AG08395 (cell line): ENCODE results near the gene POMT1.

Source experiments
- DNase-seq: peaks from one replicate; pipeline ENCODE4 v3.0.0; 2012; ENCODE audit warnings: mixed read lengths, low spot score

The POMT1 gene

GRCh38 chr9:131554087-131554842, 51.5 kb downstream of the POMT1 start:
- DNase-seq: no peak

GRCh38 chr9:131554843-131555351, 52.2 kb downstream of the POMT1 start:
- no peak for DNase-seq

- no peak for DNase-seq
Measured at GRCh38 chr9:131555841-131556673, 53.3 kb downstream of the POMT1 start.

- no peak for DNase-seq
Measured at GRCh38 chr9:131557855-131558548, 55.3 kb downstream of the POMT1 start.

DNA sequence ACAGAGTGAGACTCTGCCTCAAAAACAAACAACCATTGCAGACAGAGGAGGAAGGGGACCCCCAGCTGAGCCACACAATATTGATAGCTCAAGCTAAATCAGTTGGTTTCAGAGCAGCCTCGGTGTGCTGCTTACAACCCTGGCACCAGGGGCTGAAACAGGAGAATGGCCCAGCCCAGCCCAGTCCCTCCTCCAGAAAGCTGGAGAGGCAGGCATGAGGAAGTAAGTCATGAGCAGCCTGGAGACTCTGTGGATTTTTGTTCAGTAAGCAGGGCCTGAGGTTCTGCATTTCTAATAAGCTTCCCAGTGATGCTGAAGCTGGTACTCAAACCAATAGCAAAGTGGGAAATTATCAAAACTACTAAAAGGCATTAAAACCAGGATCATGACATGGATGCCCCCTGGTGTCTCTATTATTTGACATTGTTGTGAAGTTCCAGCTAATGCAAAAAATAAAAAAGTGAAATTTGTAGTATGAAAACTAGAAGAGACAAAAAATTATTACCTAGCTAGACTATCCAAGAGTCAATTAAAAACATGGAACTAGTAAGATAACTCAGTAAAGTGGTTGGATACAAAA, 56.8 kb downstream of the POMT1 start:
- DNase-seq: no peak

DNA sequence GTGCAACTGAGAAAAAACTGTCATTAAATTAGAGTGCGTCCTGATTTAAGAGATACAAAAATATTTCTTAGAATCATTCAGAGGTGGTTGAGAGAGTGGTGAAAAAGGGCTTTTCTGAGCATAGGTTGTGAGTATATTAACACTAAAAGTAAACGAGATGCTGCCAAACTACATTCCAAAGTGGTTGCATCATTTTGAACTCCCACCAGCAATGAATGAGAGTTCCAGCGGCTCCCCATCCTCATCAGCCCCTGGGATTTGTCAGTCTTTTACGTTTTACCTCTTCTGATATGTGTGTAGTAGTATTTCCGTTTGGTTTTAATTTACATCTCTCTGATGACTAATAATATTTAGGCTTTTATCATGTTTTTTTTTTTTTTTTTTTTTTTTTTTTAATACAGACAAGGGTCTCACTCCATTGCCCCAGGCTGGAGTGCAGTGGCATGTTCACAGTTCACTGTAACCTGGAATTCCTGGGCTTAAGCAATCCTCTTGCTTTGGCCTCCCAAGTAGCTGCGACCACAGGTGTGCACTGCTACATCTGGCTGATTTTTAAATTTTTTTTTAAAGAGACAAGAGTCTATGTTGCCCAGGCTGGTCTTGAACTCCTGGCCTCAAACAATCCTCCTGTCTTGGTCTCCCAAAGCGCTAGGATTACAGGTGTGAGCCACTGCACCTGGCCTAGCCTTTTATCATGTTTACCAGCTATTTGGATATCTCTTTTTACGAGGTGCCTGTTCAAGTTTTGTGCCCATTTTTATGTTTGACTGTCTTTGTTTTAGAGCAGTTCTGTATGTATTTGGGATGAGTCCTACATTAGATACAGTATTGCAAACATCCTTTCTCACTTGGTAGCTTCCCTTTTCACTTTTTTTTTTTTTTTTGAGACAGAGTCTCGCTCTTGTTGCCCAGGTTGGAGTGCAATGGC, 59.6 kb downstream of the POMT1 start:
- DNase-seq: no peak

GRCh38 chr9:131565369-131565768, 62.7 kb downstream of the POMT1 start:
- DNase-seq: no peak

- no peak for DNase-seq
Measured at GRCh38 chr9:131566158-131566557, 63.4 kb downstream of the POMT1 start.

- DNase-seq: no peak
Measured at GRCh38 chr9:131567910-131568309, 65.2 kb downstream of the POMT1 start.
